Body of pancreas (tissue), 4 donors: ENCODE data around the gene MPND. TPM values are rescaled to one million over a fixed set of nuclear protein-coding genes. Genes with fewer than 3 reads are reported as not detected.

Source experiments
- ATAC-seq: fragments of 150-250 bp; one replicate; pipeline ENCODE4 v1.9.1; 2016
- DNase-seq, 4 donors: peaks; one replicate each; pipeline ENCODE4 v3.0.0-alpha.2; 2019
- H3K27ac ChIP-seq, 4 donors: fragments of 200-600 bp; sonication (generic); 1 replicate in 3 of 4; 2 replicates in 1 of 4; pipeline versions ENCODE4 v1.5.1 to v1.6.1; 2016 to 2019; ENCODE audit warnings: mild to moderate bottlenecking in 1 of 4, mixed read lengths in 1 of 4, moderate library complexity in 1 of 4
- H3K27me3 ChIP-seq, 2 donors: fragments of 200-600 bp; sonication (generic); one replicate each; pipeline ENCODE4 v1.6.0; 2016; ENCODE audit warnings: mild to moderate bottlenecking in 1 of 2
- H3K36me3 ChIP-seq, 2 donors: fragments of 200-600 bp; sonication (generic); replicated peaks in 1 of 2; 2 replicates each; pipeline ENCODE4 v1.5.1; 2016; ENCODE audit warnings: low read depth in 2 of 2; ENCODE audit not compliant: insufficient read depth in 1 of 2
- H3K4me1 ChIP-seq: fragments of 200-600 bp; sonication (generic); one replicate; pipeline ENCODE4 v1.6.0; 2016
- H3K4me3 ChIP-seq, 2 donors: fragments of 200-600 bp; sonication (generic); 1 replicate in 1 of 2; 2 replicates in 1 of 2; pipeline ENCODE4 v1.5.1; 2016 to 2019
- H3K9me3 ChIP-seq, 3 donors: fragments of 200-600 bp; sonication (generic); 1 replicate in 2 of 3; 2 replicates in 1 of 3; pipeline ENCODE4 v1.5.1; 2016
- CTCF ChIP-seq, 7 experiments: fragments of 450-650 bp in 4 of 7; fragments of 200-600 bp in 3 of 7; sonication (generic) in 3 of 7; IDR thresholded peaks; one replicate each; pipeline ENCODE4 v1.5.1; 2016 to 2019; ENCODE audit warnings: antibody characterized with exemption in 7 of 7
- POLR2A ChIP-seq, 3 donors: fragments of 450-650 bp; IDR thresholded peaks; one replicate each; pipeline ENCODE4 v1.6.1; 2016; ENCODE audit warnings: antibody characterized with exemption in 3 of 3, mild to moderate bottlenecking in 2 of 3
- WGBS, 2 donors: methylation state at CpG; one replicate each; pipeline ENCODE4 v1.1.5; 2017; 5-methylcytosine and 5-hydroxymethylcytosine counted together
- intact Hi-C: fragments of 100-400 bp; cut with DNase I; formaldehyde crosslinking; loops from one replicate; pipeline ENCODE4 v1.15.1; 2023
- total RNA-seq, 2 donors: library from RNA; depleted of rRNA; stranded (reverse); fragments of >200 nt; gene quantifications; one replicate each; pipeline ENCODE4 v1.1.0, GENCODE V29; 2016

MPND gene
- total RNA-seq, 2 donors from 2014 or later = 0.99 to 7.5 TPM

- Histone ChIP-seq H3K9me3 (no peaks in the 10 kb centered on the region), H3K4me3 (no peak overlapping the region), H3K4me1 (no peaks in the 10 kb centered on the region), H3K36me3 (peaks cover 6 to 23% of the 10 kb centered on the region in 2 donors), H3K27me3 (no peaks in the 10 kb centered on the region), H3K27ac (no peak overlapping the region)
- ATAC-seq (no peak), DNase-seq (no peak)
- 85 to 86% methylated on average over 9 to 24 of the region's 25 CpGs for WGBS, 2 donors
- TF ChIP-seq CTCF (IDR thresholded peaks at IDR 0.05) (no peak), POLR2A (IDR thresholded peaks at IDR 0.05) (no peak)
- intact Hi-C loops = no loop called here
Measured at GRCh38 chr19:4358709-4359626, 15.6 kb downstream of the MPND start.

- 88% methylated on average over 13 of the region's 13 CpGs; no CpG with 5 or more reads in 1 of the 2 donors for WGBS, 2 donors
Measured at GRCh38 chr19:4359627-4360000, 16.3 kb downstream of the MPND start.

GRCh38 chr19:4360081-4360569, 16.8 kb downstream of the MPND start:
- H3K4me1 ChIP-seq = no peaks in the 10 kb centered on the region
- WGBS, 2 donors = 80 to 82% methylated on average over 3 to 9 of the region's 9 CpGs
- H3K4me3 ChIP-seq = no peak overlapping the region
- ATAC-seq (no peak), DNase-seq (no peak)
- no peaks in the 10 kb centered on the region for H3K27me3 ChIP-seq
- no peaks in the 10 kb centered on the region for H3K9me3 ChIP-seq
- peaks cover 9 to 25% of the 10 kb centered on the region in 2 donors for H3K36me3 ChIP-seq
- intact Hi-C loops = no loop called here
- TF ChIP-seq CTCF (IDR thresholded peaks at IDR 0.05) = no peak
- TF ChIP-seq POLR2A (IDR thresholded peaks at IDR 0.05) = no peak
- H3K27ac ChIP-seq = no peak overlapping the region

More at GRCh38 chr19:4359627-4360000, 16.3 kb downstream of the MPND start:
- H3K27me3 ChIP-seq = no peaks in the 10 kb centered on the region
- no peaks in the 10 kb centered on the region for H3K4me1 ChIP-seq
- no peak overlapping the region for H3K27ac ChIP-seq
- TF ChIP-seq POLR2A (IDR thresholded peaks at IDR 0.05) = no peak
- TF ChIP-seq CTCF (IDR thresholded peaks at IDR 0.05) = no peak
- intact Hi-C loops = no loop called here
- DNase-seq (no peak), ATAC-seq (no peak)
- no peak overlapping the region for H3K4me3 ChIP-seq
- H3K9me3 ChIP-seq = no peaks in the 10 kb centered on the region
- peaks cover 6 to 25% of the 10 kb centered on the region in 2 donors for H3K36me3 ChIP-seq

GRCh38 chr19:4360641-4361151, 17.3 kb downstream of the MPND start:
- WGBS, 2 donors = 60 to 75% methylated on average over 2 to 12 of the region's 12 CpGs
- DNase-seq (no peak), ATAC-seq (no peak)
- Histone ChIP-seq H3K9me3 (no peaks in the 10 kb centered on the region), H3K27me3 (no peaks in the 10 kb centered on the region), H3K36me3 (peaks cover 13 to 30% of the 10 kb centered on the region in 2 donors), H3K27ac (no peak overlapping the region), H3K4me1 (no peaks in the 10 kb centered on the region), H3K4me3 (no peak overlapping the region)
- intact Hi-C loops = no loop called here
- no peak for TF ChIP-seq POLR2A (IDR thresholded peaks at IDR 0.05)
- no peak for TF ChIP-seq CTCF (IDR thresholded peaks at IDR 0.05)
